Daoy (cell line): ENCODE results near the gene COL13A1. TPM values are rescaled to one million over a fixed set of nuclear protein-coding genes. Genes with fewer than 3 reads are reported as not detected.

Experiments used
- DNase-seq: peaks from one replicate; pipeline ENCODE4 v3.0.0-alpha.2; 2015; ENCODE audit warnings: low read depth
- total RNA-seq: library from RNA; depleted of rRNA; stranded (reverse); fragments of >200 nt; shearing (Covaris generic); gene quantifications from 2 replicates; pipeline ENCODE4 v1.2.3, GENCODE V29; 2014

Gene COL13A1
- total RNA-seq, 1 experiment from 2014 or later, result 19.5 TPM

DNA sequence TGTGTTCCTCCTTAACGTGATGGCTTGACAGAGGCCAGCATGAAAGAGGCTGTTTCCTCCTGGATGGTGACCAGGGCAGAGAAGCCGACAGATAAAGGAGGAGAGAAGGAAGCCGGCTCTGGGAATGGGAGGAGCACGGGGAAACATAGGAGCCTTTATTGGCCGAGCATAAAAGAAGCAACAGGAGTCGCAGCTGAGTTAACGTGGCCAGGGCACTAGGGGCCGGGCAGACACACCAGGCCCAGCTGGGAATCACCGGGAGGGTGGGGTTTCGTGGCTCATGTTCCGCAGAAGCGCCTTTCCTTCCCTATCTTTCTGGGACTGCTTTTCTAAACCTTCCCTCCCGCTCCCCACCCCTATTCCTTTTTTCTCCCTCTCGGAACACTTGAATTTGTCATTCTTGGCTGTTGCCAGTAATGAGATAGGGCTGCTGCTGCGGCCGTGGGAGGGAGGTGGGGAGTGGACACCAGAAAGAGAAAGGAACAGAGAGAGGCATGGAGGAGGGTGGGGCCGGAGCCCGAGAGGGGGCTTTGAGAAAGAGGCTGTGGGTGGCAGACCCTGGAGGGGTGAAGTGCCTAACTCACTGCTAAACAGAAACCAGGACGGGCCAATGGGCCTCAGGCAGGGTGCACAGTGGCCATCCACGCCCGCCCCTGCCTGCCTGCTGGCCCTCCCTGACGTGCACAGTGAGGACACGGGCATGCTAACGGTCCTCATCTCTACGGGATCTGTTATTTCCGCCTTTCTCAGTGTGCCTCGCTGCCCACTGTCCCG lies 65.2 kb downstream of the COL13A1 start:
- peak; percentile 81 for DNase-seq

DNA sequence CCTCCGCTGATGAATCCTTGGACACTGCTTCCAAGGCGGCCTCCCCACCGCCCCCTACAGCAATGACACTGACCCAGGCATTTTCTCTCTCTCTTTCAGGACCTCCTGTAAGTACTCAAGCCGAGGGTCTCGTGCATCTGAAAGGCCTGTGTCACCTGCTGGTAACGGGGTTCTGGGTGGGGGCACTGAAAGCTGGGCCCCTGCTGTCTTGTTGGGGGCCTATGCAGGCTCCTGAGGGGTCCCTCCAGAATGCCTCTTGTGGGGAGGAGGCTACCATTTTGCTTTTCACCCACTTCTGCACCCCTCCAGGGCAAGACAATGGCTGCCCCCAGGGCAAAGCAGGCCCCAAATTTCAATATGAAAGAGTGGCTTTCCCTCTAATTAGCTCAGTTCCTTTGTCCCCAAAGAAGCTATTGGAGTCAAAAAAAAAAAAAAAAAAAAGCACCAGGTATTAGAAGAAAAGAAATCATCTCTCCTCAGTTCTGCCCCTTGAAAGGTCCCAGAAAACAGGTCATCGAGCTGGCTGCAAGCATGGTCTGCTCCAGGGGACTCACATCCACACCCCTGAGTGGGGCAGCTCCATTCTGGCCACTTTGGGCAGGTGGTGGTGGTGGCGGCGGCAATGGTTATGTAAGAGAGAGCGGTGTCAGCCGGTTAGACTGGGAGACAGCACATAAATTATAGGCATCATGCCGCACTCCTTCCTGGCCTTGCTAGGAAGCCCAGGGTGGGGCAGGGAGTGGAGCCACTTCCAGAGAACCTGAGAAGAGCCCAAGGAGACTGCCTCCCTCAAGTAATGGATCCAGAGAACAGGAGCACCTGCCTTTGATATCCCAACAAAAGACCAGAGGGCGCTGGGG lies 66.2 kb downstream of the COL13A1 start:
- DNase-seq, result no peak

DNA sequence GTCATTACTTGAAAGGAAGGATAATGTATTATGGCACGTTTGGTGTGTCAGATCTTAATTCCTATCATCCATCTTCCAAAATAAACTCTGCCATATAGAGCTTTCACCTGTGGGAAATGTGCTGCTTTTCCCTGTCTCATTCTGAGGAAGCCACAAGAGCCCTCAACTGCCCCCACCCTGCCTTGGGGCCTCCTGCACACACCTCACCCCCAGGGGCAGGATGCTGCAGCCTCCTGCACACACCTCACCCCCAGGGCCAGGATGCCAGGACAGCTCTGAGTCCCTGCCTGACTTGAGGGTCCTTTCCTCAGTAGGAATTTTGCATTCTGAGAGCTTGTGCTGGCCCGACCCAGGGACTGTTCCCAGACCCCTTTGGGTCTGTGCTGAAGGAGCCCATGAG lies 67.1 kb downstream of the COL13A1 start:
- no peak for DNase-seq

DNA sequence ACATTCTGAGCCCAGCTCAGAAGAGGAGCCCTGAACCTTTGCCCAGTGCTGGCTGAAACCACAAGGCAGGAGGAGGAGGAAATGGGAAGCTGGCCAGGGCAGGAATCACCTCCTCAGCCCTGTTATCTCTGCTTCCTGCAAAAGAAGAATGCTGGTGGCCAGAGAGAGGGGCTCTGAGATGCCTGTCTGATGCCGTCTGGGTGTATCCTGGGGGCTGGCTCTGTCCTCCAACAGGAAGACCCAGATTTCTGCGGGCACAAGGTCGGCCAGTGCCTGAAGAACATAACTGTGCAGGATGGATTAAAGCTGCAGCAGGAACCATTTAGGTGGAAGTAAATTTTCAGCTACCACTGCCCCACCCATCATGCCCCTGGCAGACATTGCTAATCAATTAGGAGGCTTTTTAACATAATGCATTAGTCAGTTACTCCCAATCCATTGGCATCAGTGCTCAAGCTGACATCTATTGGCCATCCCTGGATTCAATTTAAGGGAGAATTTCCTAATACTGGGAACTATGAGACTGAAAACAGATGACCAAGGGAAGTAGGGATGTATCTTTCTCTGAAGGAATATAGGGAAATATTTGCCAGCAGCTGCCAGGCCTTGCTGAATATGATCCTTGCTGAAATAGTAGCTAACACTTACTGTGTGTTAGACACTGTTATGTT lies 67.7 kb downstream of the COL13A1 start:
- DNase-seq, result peak; percentile 74

DNA sequence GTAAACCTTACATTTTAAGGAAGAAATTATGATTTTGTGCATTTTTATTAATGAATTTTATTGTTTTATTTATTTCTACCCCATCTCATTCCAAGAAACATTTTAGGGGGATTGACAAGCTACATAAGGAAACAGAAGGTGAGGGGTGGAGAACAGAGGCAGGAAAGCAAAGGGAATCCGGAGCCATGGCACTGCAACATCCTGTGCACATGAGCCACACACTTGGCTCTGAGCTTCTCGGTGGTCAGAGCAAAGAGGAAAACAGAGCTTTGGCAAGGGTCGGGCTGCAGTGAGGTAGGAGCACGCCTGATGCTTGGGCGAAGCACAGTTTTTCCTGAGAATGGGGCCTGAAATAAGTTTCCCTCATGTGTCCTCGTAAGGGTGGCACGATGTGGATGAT lies 68.9 kb downstream of the COL13A1 start:
- DNase-seq, result no peak

DNA sequence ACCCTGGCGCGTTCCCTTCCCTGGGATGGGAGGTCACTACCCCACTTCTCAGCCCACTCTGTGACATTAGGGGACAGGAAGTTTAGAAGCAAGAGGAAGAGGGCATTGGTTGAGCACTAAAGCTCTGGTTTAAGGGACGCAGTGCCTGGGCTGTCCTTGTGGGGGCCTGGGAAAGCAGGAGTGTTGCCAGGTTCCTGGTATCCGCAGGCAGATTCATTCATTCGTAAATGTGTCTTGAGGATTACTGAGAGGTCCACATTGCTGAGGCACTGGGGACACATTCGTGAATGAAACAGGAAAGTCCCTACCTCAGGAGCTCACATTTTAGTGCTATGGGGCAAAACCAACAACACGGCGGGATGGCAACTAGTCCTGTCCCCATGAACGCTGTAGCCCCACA lies 69.4 kb downstream of the COL13A1 start:
- DNase-seq, result no peak

DNA sequence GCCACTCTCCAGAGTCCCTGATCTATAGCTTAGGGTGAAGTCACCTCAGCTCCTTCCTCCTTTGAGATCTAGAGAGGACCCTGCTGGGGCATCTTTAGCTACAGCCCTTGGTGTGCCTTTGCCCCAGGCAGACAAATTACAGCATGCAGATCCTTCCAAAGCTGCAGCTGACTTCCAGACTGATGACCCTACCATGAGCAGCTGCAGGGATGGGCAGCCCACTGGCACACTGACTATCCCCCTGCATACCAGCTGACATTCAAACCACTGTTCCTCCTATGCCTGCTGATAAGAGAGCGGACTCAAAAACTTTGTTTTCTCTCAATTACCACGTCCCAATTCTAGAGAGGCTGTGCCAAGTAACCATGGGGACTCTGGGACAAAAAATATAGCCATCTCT lies 70.6 kb downstream of the COL13A1 start:
- no peak for DNase-seq

DNA sequence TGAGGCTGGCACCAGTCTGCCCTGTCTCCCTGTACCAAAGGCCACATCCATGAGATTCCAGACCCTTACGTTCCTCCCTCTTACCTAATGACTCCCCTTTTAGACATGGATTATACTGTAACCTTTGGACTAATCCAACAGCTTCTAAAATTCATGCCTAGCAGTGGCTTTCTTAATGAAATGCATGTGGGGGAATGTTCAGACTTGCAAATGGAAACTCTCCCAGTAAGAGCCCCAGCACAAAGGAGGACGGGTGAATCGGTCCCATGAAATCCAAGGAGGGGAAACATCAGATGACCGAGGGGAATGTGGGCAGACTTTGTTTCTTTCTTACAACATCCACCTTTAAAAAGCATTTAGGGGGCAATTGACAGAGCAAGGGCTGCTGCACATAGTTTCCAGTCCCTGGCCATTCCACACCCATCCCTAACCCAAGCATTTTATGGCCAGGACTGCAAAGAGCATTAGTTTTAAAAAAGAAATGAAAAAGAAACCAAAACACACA lies 71.5 kb downstream of the COL13A1 start:
- DNase-seq, result no peak

DNA sequence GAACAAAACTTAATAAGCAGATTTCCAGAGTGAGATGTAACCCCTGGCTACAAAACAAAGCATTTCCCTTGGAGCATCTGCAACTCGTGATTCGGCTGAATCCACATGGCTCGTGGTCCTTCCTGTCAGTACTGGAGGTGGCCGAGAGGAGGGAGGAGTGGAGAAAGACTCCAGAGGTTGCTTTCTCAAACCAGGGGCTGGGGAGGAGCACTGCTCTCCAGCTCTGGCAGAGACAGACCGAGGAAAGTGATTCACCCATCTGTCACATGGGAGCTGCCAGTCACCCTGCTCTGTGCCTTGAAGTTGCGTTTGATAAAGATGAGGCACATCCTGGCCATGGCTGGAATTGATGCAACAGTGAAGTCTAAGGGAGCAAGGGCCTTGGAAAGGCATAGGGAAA lies 72.7 kb downstream of the COL13A1 start:
- DNase-seq, result peak; percentile 57

DNA sequence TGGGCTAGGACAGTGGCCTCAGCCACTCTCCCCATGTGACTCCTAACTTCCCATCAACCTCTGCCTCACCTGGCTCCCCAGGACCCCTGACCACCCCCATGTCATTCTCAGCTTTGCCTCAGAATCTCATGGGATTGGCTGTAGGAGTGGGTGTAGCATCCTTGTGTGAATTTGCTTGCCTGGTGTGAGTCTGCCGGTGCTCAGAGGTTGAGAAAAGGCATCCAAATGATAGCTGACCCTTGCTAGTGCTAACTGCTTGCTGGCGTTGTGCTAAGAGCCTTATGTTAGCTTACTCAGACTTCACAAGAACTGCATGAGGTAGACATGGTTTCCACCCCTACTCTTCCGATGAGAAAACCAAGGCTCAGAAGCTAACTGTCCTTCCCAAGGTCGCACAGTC lies 74.2 kb downstream of the COL13A1 start:
- DNase-seq, result no peak

DNA sequence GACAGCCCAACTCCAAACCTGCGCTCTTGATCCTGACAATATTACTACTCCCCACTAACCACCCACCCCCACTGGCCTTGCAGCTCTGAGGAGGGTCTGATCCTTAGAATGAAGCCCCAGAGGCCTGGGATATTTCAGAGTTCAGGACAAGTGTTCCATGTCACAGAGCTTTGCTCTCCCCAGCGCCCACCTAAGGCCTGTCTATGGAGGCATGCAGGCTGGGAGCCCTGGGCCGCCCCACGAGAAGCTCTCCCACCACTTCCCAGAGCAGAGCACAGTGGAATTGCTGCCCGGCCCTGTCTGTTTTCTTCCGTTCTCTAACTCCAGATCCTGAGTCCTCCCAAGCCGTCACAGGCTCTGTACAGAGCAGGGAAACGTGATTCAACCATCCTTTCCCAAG lies 74.6 kb downstream of the COL13A1 start:
- no peak for DNase-seq

DNA sequence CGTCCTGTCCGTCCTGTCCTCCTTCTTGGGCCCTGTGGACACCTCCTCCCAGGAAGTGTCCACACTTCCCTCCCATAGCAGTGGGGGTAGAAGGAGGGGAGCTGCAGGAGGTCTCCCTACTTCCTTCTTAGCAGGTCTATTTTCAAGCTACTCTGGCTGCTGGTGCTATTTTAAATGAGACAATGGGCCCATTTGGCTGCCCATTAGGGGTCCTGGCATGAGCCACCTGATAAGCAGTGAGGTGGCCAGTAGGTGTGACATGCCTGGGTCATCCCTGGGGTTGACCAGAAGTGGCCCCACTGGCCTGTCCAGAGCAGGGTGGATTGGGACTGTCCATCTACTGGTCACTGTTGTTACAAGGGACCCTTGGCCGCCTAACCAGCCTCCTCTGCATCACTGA lies 75.2 kb downstream of the COL13A1 start:
- DNase-seq, result no peak

DNA sequence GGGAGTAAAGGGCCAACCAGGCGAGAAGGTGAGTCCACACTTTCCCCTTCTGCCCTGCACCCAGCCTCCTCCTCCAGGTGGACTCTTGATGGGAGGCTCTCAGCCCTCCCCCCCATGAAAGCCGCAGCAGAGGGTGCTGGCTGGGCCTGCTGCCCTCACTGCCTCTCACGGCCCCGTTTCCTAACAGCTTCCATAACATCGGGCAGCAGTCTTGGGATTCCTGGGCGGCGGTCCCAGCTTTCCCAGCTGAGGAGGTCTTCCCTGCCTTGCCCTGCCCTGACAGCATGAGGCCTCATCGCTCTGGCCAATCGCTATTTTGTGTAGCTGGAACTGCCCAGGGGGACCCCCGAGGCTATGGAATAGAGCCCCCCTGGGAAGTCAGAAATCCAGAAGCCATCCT lies 76.3 kb downstream of the COL13A1 start:
- DNase-seq, result no peak

DNA sequence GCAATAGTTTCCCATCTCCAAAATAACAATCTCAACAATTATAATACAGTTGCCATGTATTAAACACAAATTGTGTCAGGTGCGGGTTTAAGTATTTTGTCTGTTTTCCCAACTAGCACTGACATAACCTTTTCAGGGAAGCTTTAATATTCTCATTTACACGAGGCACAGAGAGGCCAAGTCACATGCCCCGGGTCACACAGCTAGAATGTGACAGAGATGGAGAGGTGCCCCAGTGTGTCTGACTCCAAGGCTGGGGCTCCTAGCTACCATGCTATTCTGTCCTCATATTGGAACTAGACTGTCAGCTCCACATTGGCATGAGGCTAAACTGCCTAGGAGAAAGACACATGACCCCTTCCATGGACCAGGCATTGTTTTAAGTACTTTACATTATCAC lies 77.2 kb downstream of the COL13A1 start:
- no peak for DNase-seq

DNA sequence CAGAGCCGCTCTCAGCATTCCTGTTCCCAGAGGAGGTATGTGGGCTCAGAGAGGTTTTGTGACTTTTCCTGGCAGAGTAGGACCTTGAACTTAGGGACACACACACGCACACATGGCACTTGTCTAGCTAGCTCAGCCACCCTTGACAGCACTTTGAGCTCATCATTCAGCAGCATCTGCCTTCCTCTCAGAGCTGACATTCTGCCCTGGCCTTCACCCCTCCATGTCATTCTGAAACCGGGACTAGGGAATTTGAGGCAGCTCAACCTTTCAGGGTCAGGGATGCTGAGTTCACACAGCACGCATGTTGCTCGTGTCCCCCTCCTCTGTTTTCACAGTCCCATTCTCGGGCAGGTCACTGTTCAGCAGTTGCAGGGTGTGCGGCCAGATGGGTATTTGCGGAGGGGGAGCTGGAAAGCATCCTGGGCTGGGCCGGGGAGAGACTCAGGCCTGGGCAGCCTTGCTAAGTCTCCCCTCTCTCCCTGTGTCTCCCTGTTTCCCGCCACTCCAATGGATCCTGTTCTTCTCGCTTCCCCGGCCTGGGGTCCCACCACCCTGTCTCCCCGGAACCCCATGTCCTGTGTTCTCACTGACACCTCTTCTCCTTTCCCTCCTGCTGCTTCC lies 78.0 kb downstream of the COL13A1 start:
- DNase-seq, result no peak

DNA sequence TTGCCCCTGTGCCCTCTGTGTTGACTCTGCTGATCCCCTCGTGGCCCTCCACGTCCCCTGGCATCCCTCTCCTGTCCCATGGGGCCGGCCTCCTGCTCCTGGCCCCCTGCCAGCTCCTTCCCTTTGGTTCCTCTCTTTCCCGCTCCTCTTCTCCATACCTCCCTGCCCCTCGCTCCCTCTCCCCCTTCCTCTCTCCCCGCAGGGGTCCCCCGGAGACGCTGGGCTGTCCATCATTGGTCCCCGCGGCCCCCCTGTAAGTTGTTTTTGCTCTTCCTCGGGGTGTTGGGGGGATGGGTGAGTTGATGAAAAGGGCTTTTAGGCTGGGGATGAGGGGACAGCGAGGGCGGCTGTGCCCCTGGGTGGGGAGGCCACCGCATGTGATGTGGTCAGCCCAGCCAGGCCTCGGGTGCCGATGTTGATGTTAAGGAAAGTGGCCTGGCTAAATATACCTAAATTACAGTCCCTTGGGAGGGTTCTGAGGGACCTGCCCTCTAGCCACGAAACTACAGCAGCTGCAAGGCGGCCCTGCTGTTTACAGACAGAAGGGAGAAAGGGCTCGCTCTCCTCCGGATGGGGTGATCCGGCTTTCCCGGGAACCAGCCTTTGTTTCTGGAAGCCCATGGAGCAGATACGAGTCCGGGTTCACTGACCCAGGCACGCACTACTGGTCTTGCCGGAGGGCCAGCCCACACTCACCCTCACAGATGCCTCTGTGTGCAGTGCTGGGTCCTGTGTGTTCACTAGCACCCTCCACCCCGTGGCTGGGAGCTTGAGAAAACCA lies 78.8 kb downstream of the COL13A1 start:
- DNase-seq, result no peak

DNA sequence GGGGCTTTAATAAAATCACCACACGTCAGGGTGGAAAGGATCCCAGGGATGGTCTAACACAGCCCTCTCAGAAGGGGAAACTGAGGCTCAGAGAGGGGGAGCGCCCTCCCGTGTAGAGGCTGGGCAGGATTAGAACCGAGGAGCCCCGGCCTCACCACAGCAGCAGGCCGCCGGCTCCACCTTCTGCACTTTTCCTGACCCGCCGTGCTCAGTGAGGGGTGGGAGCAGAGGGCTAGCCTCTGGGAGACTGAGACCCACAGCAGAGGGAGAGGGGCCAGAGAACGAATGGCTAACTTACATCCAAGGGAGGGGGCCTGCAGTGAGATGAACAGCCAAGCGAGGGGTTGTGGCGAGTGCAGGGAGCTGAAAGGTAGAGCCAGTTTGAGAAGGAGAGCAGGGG lies 79.5 kb downstream of the COL13A1 start:
- DNase-seq, result no peak

DNA sequence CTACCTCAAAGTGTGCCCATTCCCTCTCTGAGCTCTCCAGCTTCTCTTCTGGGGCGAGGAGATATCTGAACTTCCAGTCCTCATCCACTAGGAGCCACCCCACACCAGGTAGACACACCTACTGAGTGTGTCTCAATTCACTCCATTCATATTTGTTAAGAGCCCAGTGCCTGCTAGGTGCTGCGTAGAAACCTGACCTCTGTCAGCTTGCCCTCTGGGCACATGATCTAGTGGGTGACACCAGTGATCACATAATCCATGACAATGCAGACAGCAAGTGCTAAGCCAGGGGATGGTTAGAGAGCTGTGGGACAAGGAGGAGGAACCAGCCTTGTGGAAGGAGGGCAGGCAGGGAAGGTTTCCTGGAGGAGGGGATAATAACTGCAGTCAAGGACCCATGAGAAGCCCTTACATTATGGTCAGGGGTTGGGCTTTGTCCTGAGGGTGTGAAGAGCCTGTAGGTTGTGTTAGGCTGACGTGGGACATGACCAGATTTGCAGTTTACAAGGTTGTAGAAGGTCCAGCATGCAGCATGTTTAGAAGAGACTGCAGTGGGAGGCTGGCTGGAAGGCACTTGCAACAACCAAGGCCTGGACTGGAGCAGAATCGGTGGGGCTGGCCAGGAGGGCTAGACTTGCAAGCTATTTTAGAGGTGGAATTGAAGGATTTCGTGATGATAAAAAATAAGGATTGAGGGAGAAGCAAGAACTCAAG lies 81.8 kb downstream of the COL13A1 start:
- DNase-seq, result no peak

DNA sequence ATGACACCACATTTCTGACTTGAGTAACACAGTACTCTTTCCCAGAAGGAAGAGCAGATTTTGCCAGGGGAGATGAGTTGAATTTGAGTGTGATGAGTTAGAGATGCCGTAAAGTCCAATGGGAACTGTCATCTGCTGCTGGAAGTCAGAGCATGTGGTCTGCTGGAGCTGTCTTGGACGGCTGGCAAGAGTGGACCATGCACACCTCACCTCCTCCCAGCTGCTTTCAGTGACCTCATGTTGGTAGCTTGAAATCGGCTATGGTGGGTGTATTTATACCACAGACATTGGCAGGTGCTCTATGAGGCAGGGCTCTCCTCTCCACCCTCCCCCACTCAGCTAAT lies 82.3 kb downstream of the COL13A1 start:
- DNase-seq, result no peak

DNA sequence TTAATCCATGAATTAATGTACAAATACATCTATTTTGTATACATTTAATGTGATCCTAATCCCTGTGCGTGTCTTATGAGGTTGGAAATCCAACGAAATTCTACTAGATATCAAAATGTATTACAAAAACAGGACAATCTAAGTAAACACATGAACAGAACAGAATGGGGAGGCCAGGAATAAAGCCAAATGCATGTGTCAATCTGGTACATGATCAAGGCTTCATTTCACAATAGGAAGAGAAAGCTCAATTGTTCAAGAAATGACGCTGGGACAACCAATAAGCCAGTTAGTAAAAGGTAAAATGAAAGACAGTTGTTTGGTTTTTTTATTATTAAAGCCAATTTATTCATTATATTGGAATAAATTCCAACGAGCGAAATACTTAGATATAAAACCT lies 83.0 kb downstream of the COL13A1 start:
- DNase-seq, result no peak
